Sigmoid colon (tissue), 7 donors: ENCODE results near the gene ATF5. TPM values are rescaled to one million over a fixed set of nuclear protein-coding genes. Genes with fewer than 3 reads are reported as not detected.

ENCODE experiments used
- DNase-seq: peaks from one replicate; pipeline ENCODE4 v3.0.0-alpha.2; 2019
- H3K27ac ChIP-seq, 4 donors: fragments of 200-600 bp; sonication (generic); one replicate each; pipeline ENCODE4 v1.5.1; 2016 to 2019; ENCODE audit warnings: mild to moderate bottlenecking in 1 of 4
- H3K27me3 ChIP-seq, 3 donors: fragments of 200-600 bp; sonication (generic); one replicate each; pipeline ENCODE4 v1.5.1; 2019; ENCODE audit warnings: mild to moderate bottlenecking in 1 of 3
- H3K36me3 ChIP-seq, 4 donors: fragments of 200-600 bp; sonication (generic); one replicate each; pipeline ENCODE4 v1.5.1; 2016 to 2019
- H3K4me1 ChIP-seq, 4 donors: fragments of 200-600 bp; sonication (generic); one replicate each; pipeline ENCODE4 v1.5.1; 2017 to 2019
- H3K4me3 ChIP-seq, 4 donors: fragments of 200-600 bp; sonication (generic); one replicate each; pipeline ENCODE4 v1.5.1; 2017 to 2019; ENCODE audit warnings: mild to moderate bottlenecking in 2 of 4, moderate library complexity in 1 of 4
- H3K9me3 ChIP-seq, 4 donors: fragments of 200-600 bp in 3 of 4; sonication (generic) in 3 of 4; one replicate each; pipeline versions ENCODE4 v1.5.1 to v1.6.1; 2013 to 2019
- EP300 ChIP-seq, 4 donors: sonication (generic); formaldehyde crosslinking; IDR thresholded peaks; one replicate each; pipeline ENCODE4 v1.6.1; 2017; ENCODE audit warnings: antibody characterized with exemption in 4 of 4
- POLR2A ChIP-seq, 2 donors: fragments of 450-650 bp; IDR thresholded peaks; one replicate each; pipeline ENCODE4 v1.6.1; 2016; ENCODE audit warnings: antibody characterized with exemption in 2 of 2, mild to moderate bottlenecking in 2 of 2, moderate library complexity in 2 of 2
- POLR2AphosphoS5 ChIP-seq, 4 donors: sonication (generic); formaldehyde crosslinking; IDR thresholded peaks; one replicate each; pipeline ENCODE4 v1.6.1; 2017; ENCODE audit warnings: antibody characterized with exemption in 4 of 4
- WGBS, 2 donors: extraction: QIAGEN DNeasy Blood & Tissue Kit; methylation state at CpG; one replicate each; pipeline ENCODE4 v1.1.7; 2013; 5-methylcytosine and 5-hydroxymethylcytosine counted together
- intact Hi-C: fragments of 100-400 bp; cut with DNase I; formaldehyde crosslinking; loops from one replicate; pipeline ENCODE4 v1.15.1; 2023
- polyA plus RNA-seq, 3 donors: library from polyadenylated mRNA; stranded (reverse); fragments of 200-250 nt; gene quantifications; one replicate each; pipeline ENCODE4 v1.2.3, GENCODE V29; 2013
- total RNA-seq, 4 donors: library from RNA; depleted of rRNA; stranded (reverse); fragments of >200 nt; gene quantifications; one replicate each; pipeline ENCODE4 v1.1.0, GENCODE V29; 2016
- TF ChIP-seq, protein P1 (sequence below), 4 experiments: fragments of 450-650 bp in 3 of 4; fragments of 200-600 bp in 1 of 4; IDR thresholded peaks; one replicate each; pipeline ENCODE4 v1.5.1; 2016 to 2019; ENCODE audit warnings: antibody characterized with exemption in 4 of 4, mild to moderate bottlenecking in 3 of 4, moderate library complexity in 2 of 4
- donor health status: healthy with polysubstance abuse.
- donor health status: Bipolar disorder and iron deficiency.
- donor health status: healthy.

ATF5 gene
- total and polyA plus RNA-seq, 7 donors, result 5.3 to 42.3 (median 7.1) TPM

DNA sequence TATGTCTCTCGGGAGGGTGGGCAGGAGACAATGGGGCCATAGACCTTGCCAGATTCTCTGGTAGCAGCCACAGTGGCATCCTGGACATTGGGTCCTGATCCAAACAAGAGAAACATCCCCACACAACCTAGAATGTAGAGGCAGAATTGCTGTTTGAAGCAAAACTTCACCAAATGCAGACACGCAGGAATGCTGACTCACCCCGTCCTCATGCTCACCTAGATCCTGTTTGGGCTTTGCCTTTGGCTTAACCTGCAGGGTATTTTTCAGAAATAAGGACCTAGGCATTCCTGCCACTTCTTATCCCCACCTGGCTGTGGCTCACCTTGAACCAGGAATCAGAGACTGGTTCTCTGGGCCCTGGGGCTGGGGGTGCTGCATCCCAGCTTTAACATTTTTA is 44.2 kb upstream of the ATF5 start:
- Histone ChIP-seq H3K4me3 (no peak overlapping the region), H3K27ac (no peak overlapping the region), H3K36me3 (peaks cover 56 to 94% (median 65%) of the 10 kb centered on the region in 4 donors), H3K9me3 (no peaks in the 10 kb centered on the region), H3K4me1 (peaks cover 0 to 2% (median 2%) of the 10 kb centered on the region in 4 donors), H3K27me3 (peaks cover 0 to 10% (median 4%) of the 10 kb centered on the region in 3 donors)
- no peak for DNase-seq
- TF ChIP-seq, protein P1, sequence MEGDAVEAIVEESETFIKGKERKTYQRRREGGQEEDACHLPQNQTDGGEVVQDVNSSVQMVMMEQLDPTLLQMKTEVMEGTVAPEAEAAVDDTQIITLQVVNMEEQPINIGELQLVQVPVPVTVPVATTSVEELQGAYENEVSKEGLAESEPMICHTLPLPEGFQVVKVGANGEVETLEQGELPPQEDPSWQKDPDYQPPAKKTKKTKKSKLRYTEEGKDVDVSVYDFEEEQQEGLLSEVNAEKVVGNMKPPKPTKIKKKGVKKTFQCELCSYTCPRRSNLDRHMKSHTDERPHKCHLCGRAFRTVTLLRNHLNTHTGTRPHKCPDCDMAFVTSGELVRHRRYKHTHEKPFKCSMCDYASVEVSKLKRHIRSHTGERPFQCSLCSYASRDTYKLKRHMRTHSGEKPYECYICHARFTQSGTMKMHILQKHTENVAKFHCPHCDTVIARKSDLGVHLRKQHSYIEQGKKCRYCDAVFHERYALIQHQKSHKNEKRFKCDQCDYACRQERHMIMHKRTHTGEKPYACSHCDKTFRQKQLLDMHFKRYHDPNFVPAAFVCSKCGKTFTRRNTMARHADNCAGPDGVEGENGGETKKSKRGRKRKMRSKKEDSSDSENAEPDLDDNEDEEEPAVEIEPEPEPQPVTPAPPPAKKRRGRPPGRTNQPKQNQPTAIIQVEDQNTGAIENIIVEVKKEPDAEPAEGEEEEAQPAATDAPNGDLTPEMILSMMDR (IDR thresholded peaks at IDR 0.05), result no peak
- TF ChIP-seq POLR2A (IDR thresholded peaks at IDR 0.05) (no peak), EP300 (IDR thresholded peaks at IDR 0.05) (no peak), POLR2AphosphoS5 (IDR thresholded peaks at IDR 0.05) (no peak)
- intact Hi-C loops, result no loop called here
- 93% methylated on average over 3 of the region's 3 CpGs for WGBS, 2 donors

DNA sequence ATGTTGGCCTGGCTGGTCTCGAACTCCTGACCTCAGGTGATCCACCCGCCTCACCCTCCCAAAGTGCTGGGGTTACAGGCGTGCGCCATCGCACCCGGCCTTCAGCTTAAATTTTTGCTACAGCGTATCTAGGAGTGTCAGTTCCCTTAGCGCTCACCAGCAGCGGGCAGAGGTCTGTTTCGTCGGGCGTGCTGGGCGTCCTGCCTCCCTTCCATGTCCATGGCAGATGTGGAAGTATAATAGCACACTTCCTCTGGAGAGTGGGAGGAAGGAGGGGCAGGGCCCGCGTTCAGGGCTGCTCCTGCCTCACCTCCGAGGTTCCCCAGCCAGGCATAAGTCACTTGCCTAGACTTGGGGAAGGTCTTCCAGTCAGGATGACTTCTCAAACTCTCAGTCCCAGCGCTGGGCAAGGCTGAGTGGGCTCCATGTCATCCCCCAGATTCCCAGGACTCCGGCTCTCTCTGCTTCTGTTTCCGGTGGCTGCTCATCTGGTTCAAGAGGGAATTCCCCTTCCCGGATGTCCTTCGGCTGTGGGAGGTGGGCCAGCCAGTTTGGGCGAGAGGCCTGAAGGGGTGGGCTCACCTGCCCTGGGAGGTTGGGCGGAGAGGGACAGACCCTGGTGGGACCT is 41.9 kb upstream of the ATF5 start:
- peaks cover 0 to 15% (median 13%) of the 10 kb centered on the region in 4 donors for H3K4me1 ChIP-seq
- TF ChIP-seq POLR2AphosphoS5 (IDR thresholded peaks at IDR 0.05), result no peak
- TF ChIP-seq, protein P1 (IDR thresholded peaks at IDR 0.05), result no peak
- 78 to 86% methylated on average over 23 of the region's 23 CpGs for WGBS, 2 donors
- no peak overlapping the region for H3K27ac ChIP-seq
- intact Hi-C loops, result no loop called here
- peaks cover 34 to 70% (median 43%) of the 10 kb centered on the region in 4 donors for H3K36me3 ChIP-seq
- no peak for DNase-seq
- H3K27me3 ChIP-seq, result peaks cover 6 to 30% (median 21%) of the 10 kb centered on the region in 3 donors
- no peaks in the 10 kb centered on the region for H3K9me3 ChIP-seq
- H3K4me3 ChIP-seq, result no peak overlapping the region

DNA sequence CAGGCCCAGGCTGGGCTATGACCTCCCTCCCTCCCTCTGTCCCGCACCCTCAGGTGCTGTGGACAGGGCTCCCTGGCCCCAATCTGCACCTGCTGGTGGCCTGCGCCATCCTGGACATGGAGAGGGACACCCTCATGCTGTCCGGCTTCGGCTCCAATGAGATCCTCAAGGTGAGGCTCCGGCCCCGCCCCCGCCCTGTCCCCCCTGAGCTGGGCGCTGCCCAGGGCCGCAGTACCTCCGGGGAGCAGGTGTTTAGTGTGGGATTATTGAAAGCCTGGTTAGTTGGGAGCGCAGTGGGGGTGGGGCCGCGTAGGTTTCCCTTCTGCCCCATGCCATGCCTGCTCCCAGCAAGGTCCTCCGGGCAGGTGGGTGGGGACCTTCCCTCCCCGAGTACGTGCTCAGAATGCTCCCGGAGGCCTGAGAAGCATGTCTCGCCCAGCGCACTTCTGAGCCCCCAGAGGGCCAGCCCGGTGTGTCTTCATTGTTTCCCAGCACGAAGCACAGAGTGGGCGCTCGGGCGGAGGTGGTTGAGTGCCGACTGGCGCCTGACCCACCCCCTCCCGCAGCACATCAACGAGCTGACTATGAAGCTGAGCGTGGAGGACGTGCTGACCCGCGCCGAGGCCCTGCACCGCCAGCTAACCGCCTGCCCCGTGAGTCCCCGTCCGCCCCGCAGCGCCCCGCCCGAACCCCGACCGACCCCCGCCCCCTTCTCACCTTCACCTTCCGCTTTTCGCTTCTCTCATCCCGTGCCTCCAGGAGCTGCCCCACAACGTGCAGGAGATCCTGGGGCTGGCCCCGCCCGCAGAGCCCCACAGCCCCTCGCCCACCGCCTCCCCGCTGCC is 41.1 kb upstream of the ATF5 start:
- intact Hi-C loops, result no loop called here
- H3K27ac ChIP-seq, result no peak overlapping the region
- no peak overlapping the region for H3K4me3 ChIP-seq
- H3K27me3 ChIP-seq, result peaks cover 6 to 36% (median 28%) of the 10 kb centered on the region in 3 donors
- no peaks in the 10 kb centered on the region for H3K9me3 ChIP-seq
- no peak for TF ChIP-seq POLR2AphosphoS5 (IDR thresholded peaks at IDR 0.05)
- TF ChIP-seq, protein P1 (IDR thresholded peaks at IDR 0.05), result no peak
- TF ChIP-seq POLR2A (IDR thresholded peaks at IDR 0.05), result no peak
- no peak for TF ChIP-seq EP300 (IDR thresholded peaks at IDR 0.05)
- H3K36me3 ChIP-seq, result peaks cover 26 to 63% (median 35%) of the 10 kb centered on the region in 4 donors
- peaks cover 0 to 15% (median 13%) of the 10 kb centered on the region in 4 donors for H3K4me1 ChIP-seq
- 76 to 90% methylated on average over 54 of the region's 54 CpGs for WGBS, 2 donors
- no peak for DNase-seq

DNA sequence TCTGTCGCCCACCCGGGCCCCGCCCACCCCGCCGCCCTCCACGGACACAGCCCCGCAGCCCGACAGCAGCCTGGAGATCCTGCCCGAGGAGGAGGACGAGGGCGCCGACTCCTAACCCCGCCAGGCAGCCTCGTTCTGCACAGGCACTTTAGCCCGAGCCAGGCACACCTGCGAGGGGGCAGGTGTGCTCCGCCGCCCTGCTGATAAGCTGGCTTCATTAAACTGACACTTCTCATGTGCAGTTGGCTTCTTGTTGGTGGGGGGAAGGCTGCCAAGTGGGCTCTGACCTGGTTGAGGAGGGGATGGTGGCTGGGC is 40.5 kb upstream of the ATF5 start:
- no peak overlapping the region for H3K27ac ChIP-seq
- no peak overlapping the region for H3K4me3 ChIP-seq
- H3K4me1 ChIP-seq, result peaks cover 0 to 15% (median 13%) of the 10 kb centered on the region in 4 donors
- DNase-seq, result no peak
- H3K27me3 ChIP-seq, result peaks cover 6 to 39% (median 32%) of the 10 kb centered on the region in 3 donors
- H3K9me3 ChIP-seq, result no peaks in the 10 kb centered on the region
- WGBS, 2 donors, result 75 to 79% methylated on average over 18 of the region's 18 CpGs
- TF ChIP-seq POLR2AphosphoS5 (IDR thresholded peaks at IDR 0.05), result no peak
- TF ChIP-seq, protein P1 (IDR thresholded peaks at IDR 0.05), result no peak
- no peak for TF ChIP-seq EP300 (IDR thresholded peaks at IDR 0.05)
- no peak for TF ChIP-seq POLR2A (IDR thresholded peaks at IDR 0.05)
- intact Hi-C loops, result no loop called here
- peaks cover 21 to 57% (median 29%) of the 10 kb centered on the region in 4 donors for H3K36me3 ChIP-seq
